HCT116 (cell line): ENCODE data around the gene NIPA2. TPM values are rescaled to one million over a fixed set of nuclear protein-coding genes. Genes with fewer than 3 reads are reported as not detected.

Experiments
- ATAC-seq: fragments of 200-7000 bp; cut with Tn5 transposase; 2 replicates; pipeline ENCODE4 v1.9.1; 2020; ENCODE audit warnings: mild to moderate bottlenecking, moderate library complexity
- BruUV-seq: library from RNA; stranded (reverse); fragments of 400-500 nt; replicated peaks from 2 replicates; lab custom pipeline; 2021; lab: Mats Ljungman, UMichigan
- CTCF ChIA-PET: fragments of 300-600 bp; sonication (Branson Sonifier 250); formaldehyde crosslinking; loops from one replicate; lab custom pipeline; 2021; ENCODE audit warnings: antibody characterized with exemption; lab: Charles Lee
- POLR2A ChIA-PET: fragments of 300-600, 350-600 bp; sonication (Branson Sonifier 250); formaldehyde crosslinking; loops from one replicate; lab custom pipeline; 2021; ENCODE audit warnings: antibody characterized with exemption; lab: Charles Lee
- RAD21 ChIA-PET, 2 experiments: fragments of 300-600 bp; sonication (Branson Sonifier 250); formaldehyde crosslinking; loops; one replicate each; lab custom pipeline; 2023; ENCODE audit warnings: low total read pairs in 2 of 2; ENCODE audit not compliant: uncharacterized antibody in 2 of 2, unreplicated experiment in 2 of 2, low non-redundant PET in 1 of 2; lab: Charles Lee
- DNase-seq: peaks from one replicate; pipeline ENCODE4 v3.0.0-alpha.2; 2010; ENCODE audit warnings: low read depth, low spot score
- H2AFZ ChIP-seq: fragments of 200-600 bp; shearing (Covaris generic), sonication (generic); 2 replicates; pipeline ENCODE4 v1.6.1; 2017; ENCODE audit warnings: low read depth, mixed run types, mixed read lengths, antibody characterized with exemption, low read length; ENCODE audit not compliant: poor library complexity, severe bottlenecking
- H3K27ac ChIP-seq: 2 replicates; pipeline ENCODE4 v1.5.1; 2012; ENCODE audit warnings: low read depth, low read length
- H3K27me3 ChIP-seq: fragments of 200-600 bp; sonication (generic); 2 replicates; pipeline ENCODE4 v1.6.1; 2016; ENCODE audit warnings: mixed run types, low read length, mixed read lengths; ENCODE audit not compliant: insufficient read depth
- H3K36me3 ChIP-seq, 2 experiments: fragments of 200-500 bp in 1 of 2; fragments of 200-600 bp in 1 of 2; sonication (Bioruptor generic) in 1 of 2; sonication (generic) in 1 of 2; 2 replicates each; pipeline versions ENCODE4 v1.5.1 to v1.6.1; 2014 to 2016; ENCODE audit warnings: low read length in 2 of 2, inconsistent platforms in 1 of 2, mixed read lengths in 1 of 2, mixed run types in 1 of 2; ENCODE audit not compliant: insufficient read depth in 2 of 2, control insufficient read depth in 1 of 2
- H3K4me1 ChIP-seq, 2 experiments: fragments of 200-600 bp in 1 of 2; sonication (generic) in 1 of 2; 2 replicates each; pipeline versions ENCODE4 v1.5.1 to v1.6.1; 2012 to 2017; ENCODE audit warnings: low read length in 2 of 2, inconsistent platforms in 1 of 2, mild to moderate bottlenecking in 1 of 2, mixed read lengths in 1 of 2, mixed run types in 1 of 2, moderate library complexity in 1 of 2; ENCODE audit not compliant: insufficient read depth in 2 of 2, control insufficient read depth in 1 of 2
- H3K4me2 ChIP-seq: fragments of 200-600 bp; sonication (generic); 2 replicates; pipeline ENCODE4 v1.6.1; 2017; ENCODE audit warnings: mixed run types, low read length, mixed read lengths
- H3K4me3 ChIP-seq, 2 experiments: fragments of 200-600 bp in 1 of 2; sonication (generic) in 1 of 2; replicated peaks in 1 of 2; 2 replicates each; pipeline ENCODE4 v1.5.1; 2011 to 2016; ENCODE audit warnings: low read length in 2 of 2, control low read depth in 1 of 2, low read depth in 1 of 2, mild to moderate bottlenecking in 1 of 2, mixed read lengths in 1 of 2, mixed run types in 1 of 2
- H3K79me2 ChIP-seq: fragments of 200-600 bp; sonication (generic); 2 replicates; pipeline ENCODE4 v1.6.1; 2017; ENCODE audit warnings: mild to moderate bottlenecking, mixed run types, low read length, moderate library complexity, mixed read lengths; ENCODE audit not compliant: insufficient read depth
- H3K9ac ChIP-seq: fragments of 200-600 bp; sonication (generic); 2 replicates; pipeline ENCODE4 v1.6.1; 2016; ENCODE audit warnings: low read length, mixed read lengths
- H3K9me2 ChIP-seq: fragments of 200-600 bp; sonication (generic), shearing (Covaris generic); 2 replicates; pipeline ENCODE4 v1.6.1; 2017; ENCODE audit warnings: mixed run types, mild to moderate bottlenecking, moderate library complexity; ENCODE audit not compliant: insufficient read depth
- H3K9me3 ChIP-seq, 2 experiments: fragments of 200-500 bp in 1 of 2; fragments of 200-600 bp in 1 of 2; sonication (Bioruptor generic) in 1 of 2; sonication (generic) in 1 of 2; 2 replicates each; pipeline ENCODE4 v1.6.1; 2014 to 2017; ENCODE audit warnings: low read length in 2 of 2, mixed read lengths in 2 of 2, inconsistent platforms in 1 of 2, low read depth in 1 of 2, mild to moderate bottlenecking in 1 of 2, mixed run types in 1 of 2, moderate library complexity in 1 of 2; ENCODE audit not compliant: control insufficient read depth in 1 of 2, insufficient read depth in 1 of 2
- H4K20me1 ChIP-seq: fragments of 200-600 bp; sonication (generic), shearing (Covaris generic); 2 replicates; pipeline ENCODE4 v1.6.1; 2017; ENCODE audit warnings: mixed run types, mild to moderate bottlenecking, moderate library complexity; ENCODE audit not compliant: insufficient read depth
- CBX3 ChIP-seq: IDR thresholded peaks from 2 replicates; pipeline ENCODE4 v1.6.1; 2012; ENCODE audit warnings: low read depth
- ELF1 ChIP-seq: IDR thresholded peaks from 2 replicates; pipeline ENCODE4 v1.6.1; 2012; ENCODE audit warnings: low read depth, borderline replicate concordance
- EZH2 ChIP-seq: fragments of 200-600 bp; sonication (generic); IDR thresholded peaks from 2 replicates; pipeline ENCODE4 v1.6.1; 2017; ENCODE audit warnings: antibody characterized with exemption, mixed run types
- EZH2phosphoT487 ChIP-seq: fragments of 200-600 bp; IDR thresholded peaks from 2 replicates; pipeline ENCODE4 v1.6.1; 2018; ENCODE audit warnings: antibody characterized with exemption, borderline replicate concordance
- FOSL1 ChIP-seq: IDR thresholded peaks from 2 replicates; pipeline ENCODE4 v1.6.1; 2012; ENCODE audit warnings: low read depth
- JUND ChIP-seq: IDR thresholded peaks from 2 replicates; pipeline ENCODE4 v1.6.1; 2012
- POLR2A ChIP-seq: IDR thresholded peaks from 2 replicates; pipeline ENCODE4 v1.7.0; 2011; ENCODE audit warnings: borderline replicate concordance; ENCODE audit not compliant: insufficient read depth, insufficient read length; ENCODE audit errors: extremely low read depth
- POLR2AphosphoS5 ChIP-seq: IDR thresholded peaks from 2 replicates; pipeline ENCODE4 v1.6.1; 2011; ENCODE audit warnings: mild to moderate bottlenecking, low read depth, low read length, moderate library complexity
- RAD21 ChIP-seq: IDR thresholded peaks from 2 replicates; pipeline ENCODE4 v1.6.1; 2012; ENCODE audit warnings: low read depth, mild to moderate bottlenecking
- SIN3A ChIP-seq: IDR thresholded peaks from 2 replicates; pipeline ENCODE4 v1.6.1; 2012; ENCODE audit warnings: low read depth
- SP1 ChIP-seq: IDR thresholded peaks from 2 replicates; pipeline ENCODE4 v1.6.1; 2012; ENCODE audit warnings: low read depth
- SRF ChIP-seq: IDR thresholded peaks from 2 replicates; pipeline ENCODE4 v1.6.1; 2012; ENCODE audit warnings: low read depth
- TCF7L2 ChIP-seq: IDR thresholded peaks from 2 replicates; pipeline ENCODE4 v1.7.0; 2011; ENCODE audit warnings: borderline replicate concordance, inconsistent platforms; ENCODE audit not compliant: insufficient read depth, insufficient read length; ENCODE audit errors: extremely low read depth
- YY1 ChIP-seq: IDR thresholded peaks from 2 replicates; pipeline ENCODE4 v1.6.1; 2011; ENCODE audit warnings: low read length, low read depth, moderate library complexity, mild to moderate bottlenecking; ENCODE audit not compliant: insufficient replicate concordance; ENCODE audit errors: extremely low read depth
- ZFX ChIP-seq: fragments of 450-650 bp; IDR thresholded peaks from 2 replicates; pipeline ENCODE4 v1.6.1; 2017
- ZNF274 ChIP-seq: fragments of 200-500 bp; sonication (Bioruptor generic); IDR thresholded peaks from 2 replicates; pipeline ENCODE4 v1.6.1; 2014; ENCODE audit warnings: mild to moderate bottlenecking, low read depth, low read length, inconsistent platforms
- intact Hi-C: fragments of 100-400 bp; cut with micrococcal nuclease; formaldehyde crosslinking; loops from 2 replicates; pipeline ENCODE4 v1.10.0; 2022
- total RNA-seq: library from RNA; stranded (reverse); gene quantifications from one replicate; pipeline ENCODE4 v1.2.1, GENCODE V29; 2021; ENCODE audit not compliant: unreplicated experiment
- TF ChIP-seq, protein P1 (sequence below), 3 experiments: fragments of 200-600 bp in 1 of 3; sonication (generic) in 1 of 3; IDR thresholded peaks in 2 of 3; conservative IDR thresholded peaks in 1 of 3; 2 replicates each; pipeline ENCODE4 v1.5.1; 2012 to 2017; ENCODE audit warnings: low read depth in 2 of 3, low read length in 2 of 3, antibody characterized with exemption in 1 of 3, borderline replicate concordance in 1 of 3, control low read depth in 1 of 3, mild to moderate bottlenecking in 1 of 3, mixed read lengths in 1 of 3, mixed run types in 1 of 3, moderate library complexity in 1 of 3; ENCODE audit not compliant: insufficient read depth in 1 of 3
- TF ChIP-seq, protein P2 (sequence below): IDR thresholded peaks from 2 replicates; pipeline ENCODE4 v1.6.1; 2012
- TF ChIP-seq, protein P3 (sequence below): IDR thresholded peaks from 2 replicates; pipeline ENCODE4 v1.6.1; 2011; ENCODE audit warnings: mild to moderate bottlenecking, low read length, moderate library complexity; ENCODE audit not compliant: insufficient replicate concordance; ENCODE audit errors: extremely low read depth

The NIPA2 gene
- total RNA-seq, 1 experiment from 2014 or later: 54.4 TPM

DNA sequence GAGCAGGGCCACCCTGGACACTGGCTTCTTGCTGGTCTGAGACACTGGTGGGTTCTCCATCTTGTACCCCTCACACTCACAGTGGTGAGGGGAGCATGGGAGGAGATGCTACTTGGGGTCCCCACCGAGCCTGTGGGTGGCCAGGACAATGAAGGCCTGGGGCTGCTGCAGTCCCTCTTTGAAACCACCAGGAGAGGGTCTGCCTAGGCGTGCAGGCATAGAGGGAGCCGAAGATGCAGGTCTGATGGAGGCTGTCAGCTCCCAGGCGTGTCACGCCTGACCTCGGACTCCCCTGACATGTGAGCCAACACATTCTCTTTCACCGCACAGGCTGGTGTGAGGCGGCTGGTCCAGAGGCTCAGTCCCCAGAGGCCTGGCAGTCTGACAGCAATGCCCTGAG lies 39.1 kb downstream of the NIPA2 start:
- ChIA-PET RAD21 (no interaction called here), CTCF (no interaction called here), POLR2A (no interaction called here)
- Histone ChIP-seq H3K79me2 (peaks cover 4% of the 10 kb centered on the region; the same call in 1 of the 2 replicates), H3K9me2 (no peaks in the 10 kb centered on the region), H3K4me2 (no peak overlapping the region), H4K20me1 (no peaks in the 10 kb centered on the region), H3K4me3 (no peak overlapping the region), H3K27ac (no peak overlapping the region), H3K9ac (no peak overlapping the region), H2AFZ (no peak overlapping the region), H3K27me3 (no peaks in the 10 kb centered on the region), H3K9me3 (no peaks in the 10 kb centered on the region), H3K36me3 (peaks cover 11 to 23% of the 10 kb centered on the region in 2 experiments; a peak in 3 of 4 replicates), H3K4me1 (no peaks in the 10 kb centered on the region)
- ATAC-seq (no peak), DNase-seq (no peak)
- no peak for TF ChIP-seq FOSL1
- no peak for TF ChIP-seq ZNF274
- TF ChIP-seq JUND: no peak
- no peak for TF ChIP-seq SP1
- no peak for TF ChIP-seq ELF1
- TF ChIP-seq SRF: no peak
- no peak for TF ChIP-seq CBX3
- TF ChIP-seq, protein P1, sequence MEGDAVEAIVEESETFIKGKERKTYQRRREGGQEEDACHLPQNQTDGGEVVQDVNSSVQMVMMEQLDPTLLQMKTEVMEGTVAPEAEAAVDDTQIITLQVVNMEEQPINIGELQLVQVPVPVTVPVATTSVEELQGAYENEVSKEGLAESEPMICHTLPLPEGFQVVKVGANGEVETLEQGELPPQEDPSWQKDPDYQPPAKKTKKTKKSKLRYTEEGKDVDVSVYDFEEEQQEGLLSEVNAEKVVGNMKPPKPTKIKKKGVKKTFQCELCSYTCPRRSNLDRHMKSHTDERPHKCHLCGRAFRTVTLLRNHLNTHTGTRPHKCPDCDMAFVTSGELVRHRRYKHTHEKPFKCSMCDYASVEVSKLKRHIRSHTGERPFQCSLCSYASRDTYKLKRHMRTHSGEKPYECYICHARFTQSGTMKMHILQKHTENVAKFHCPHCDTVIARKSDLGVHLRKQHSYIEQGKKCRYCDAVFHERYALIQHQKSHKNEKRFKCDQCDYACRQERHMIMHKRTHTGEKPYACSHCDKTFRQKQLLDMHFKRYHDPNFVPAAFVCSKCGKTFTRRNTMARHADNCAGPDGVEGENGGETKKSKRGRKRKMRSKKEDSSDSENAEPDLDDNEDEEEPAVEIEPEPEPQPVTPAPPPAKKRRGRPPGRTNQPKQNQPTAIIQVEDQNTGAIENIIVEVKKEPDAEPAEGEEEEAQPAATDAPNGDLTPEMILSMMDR (IDR thresholded peaks at IDR 0.05 in 2 of 3, conservative IDR thresholded peaks at IDR 0.05 in 1 of 3; ENCODE audit: borderline replicate concordance in 1 of 3, insufficient read depth in 1 of 3, low read depth in 2 of 3, low read length in 2 of 3): no peak
- no peak for TF ChIP-seq TCF7L2
- TF ChIP-seq, protein P2, sequence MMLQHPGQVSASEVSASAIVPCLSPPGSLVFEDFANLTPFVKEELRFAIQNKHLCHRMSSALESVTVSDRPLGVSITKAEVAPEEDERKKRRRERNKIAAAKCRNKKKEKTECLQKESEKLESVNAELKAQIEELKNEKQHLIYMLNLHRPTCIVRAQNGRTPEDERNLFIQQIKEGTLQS: no peak
- TF ChIP-seq EZH2phosphoT487: no peak
- TF ChIP-seq EZH2: no peak
- TF ChIP-seq POLR2A: no peak
- TF ChIP-seq POLR2AphosphoS5: no peak
- no peak for TF ChIP-seq YY1
- no peak for TF ChIP-seq ZFX
- no peak for TF ChIP-seq RAD21
- TF ChIP-seq, protein P3, sequence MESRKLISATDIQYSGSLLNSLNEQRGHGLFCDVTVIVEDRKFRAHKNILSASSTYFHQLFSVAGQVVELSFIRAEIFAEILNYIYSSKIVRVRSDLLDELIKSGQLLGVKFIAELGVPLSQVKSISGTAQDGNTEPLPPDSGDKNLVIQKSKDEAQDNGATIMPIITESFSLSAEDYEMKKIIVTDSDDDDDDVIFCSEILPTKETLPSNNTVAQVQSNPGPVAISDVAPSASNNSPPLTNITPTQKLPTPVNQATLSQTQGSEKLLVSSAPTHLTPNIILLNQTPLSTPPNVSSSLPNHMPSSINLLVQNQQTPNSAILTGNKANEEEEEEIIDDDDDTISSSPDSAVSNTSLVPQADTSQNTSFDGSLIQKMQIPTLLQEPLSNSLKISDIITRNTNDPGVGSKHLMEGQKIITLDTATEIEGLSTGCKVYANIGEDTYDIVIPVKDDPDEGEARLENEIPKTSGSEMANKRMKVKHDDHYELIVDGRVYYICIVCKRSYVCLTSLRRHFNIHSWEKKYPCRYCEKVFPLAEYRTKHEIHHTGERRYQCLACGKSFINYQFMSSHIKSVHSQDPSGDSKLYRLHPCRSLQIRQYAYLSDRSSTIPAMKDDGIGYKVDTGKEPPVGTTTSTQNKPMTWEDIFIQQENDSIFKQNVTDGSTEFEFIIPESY: no peak
- TF ChIP-seq SIN3A: no peak
- no TSS peak for BruUV-seq
- intact Hi-C loops: no loop called here
